Skeletal muscle tissue (tissue), 4 donors: ENCODE results near the gene MLANA. TPM values are rescaled to one million over a fixed set of nuclear protein-coding genes. Genes with fewer than 3 reads are reported as not detected.

Experiments
- H3K27ac ChIP-seq: one replicate; pipeline ENCODE4 v1.7.0; 2013; ENCODE audit warnings: mild to moderate bottlenecking, low read depth, low read length, inconsistent platforms
- H3K27me3 ChIP-seq, 3 donors: one replicate each; pipeline ENCODE4 v1.7.0; 2013; ENCODE audit warnings: low read length in 3 of 3; ENCODE audit not compliant: control insufficient read depth in 3 of 3, insufficient read depth in 3 of 3
- H3K36me3 ChIP-seq, 3 donors: one replicate each; pipeline ENCODE4 v1.7.0; 2013; ENCODE audit warnings: low read length in 3 of 3; ENCODE audit not compliant: control insufficient read depth in 3 of 3, insufficient read depth in 3 of 3
- H3K4me1 ChIP-seq, 3 donors: one replicate each; pipeline ENCODE4 v1.7.0; 2013; ENCODE audit warnings: low read length in 3 of 3, mild to moderate bottlenecking in 3 of 3; ENCODE audit not compliant: control insufficient read depth in 3 of 3, insufficient read depth in 3 of 3
- H3K4me3 ChIP-seq, 3 donors: one replicate each; pipeline ENCODE4 v1.7.0; 2013; ENCODE audit warnings: low read length in 3 of 3
- H3K9ac ChIP-seq, 3 donors: one replicate each; pipeline ENCODE4 v1.7.0; 2013; ENCODE audit warnings: low read length in 3 of 3, mild to moderate bottlenecking in 3 of 3, moderate library complexity in 2 of 3, low read depth in 1 of 3
- H3K9me3 ChIP-seq, 3 donors: one replicate each; pipeline ENCODE4 v1.7.0; 2013; ENCODE audit warnings: low read length in 3 of 3; ENCODE audit not compliant: control insufficient read depth in 3 of 3
- total RNA-seq: library from RNA; depleted of rRNA; stranded (reverse); fragments of >200 nt; gene quantifications from one replicate; pipeline ENCODE4 v1.2.3, GENCODE V29; 2014
- donor health status: Osteomylitis.

Gene MLANA
- total RNA-seq, 1 donor from 2014 or later, result not detected

- H3K36me3 ChIP-seq, result no peaks in the 10 kb centered on the region
- H3K27ac ChIP-seq, result no peak overlapping the region
- H3K9me3 ChIP-seq, result no peaks in the 10 kb centered on the region
Measured at GRCh38 chr9:5947912-5948311, 57.2 kb downstream of the MLANA start.

DNA sequence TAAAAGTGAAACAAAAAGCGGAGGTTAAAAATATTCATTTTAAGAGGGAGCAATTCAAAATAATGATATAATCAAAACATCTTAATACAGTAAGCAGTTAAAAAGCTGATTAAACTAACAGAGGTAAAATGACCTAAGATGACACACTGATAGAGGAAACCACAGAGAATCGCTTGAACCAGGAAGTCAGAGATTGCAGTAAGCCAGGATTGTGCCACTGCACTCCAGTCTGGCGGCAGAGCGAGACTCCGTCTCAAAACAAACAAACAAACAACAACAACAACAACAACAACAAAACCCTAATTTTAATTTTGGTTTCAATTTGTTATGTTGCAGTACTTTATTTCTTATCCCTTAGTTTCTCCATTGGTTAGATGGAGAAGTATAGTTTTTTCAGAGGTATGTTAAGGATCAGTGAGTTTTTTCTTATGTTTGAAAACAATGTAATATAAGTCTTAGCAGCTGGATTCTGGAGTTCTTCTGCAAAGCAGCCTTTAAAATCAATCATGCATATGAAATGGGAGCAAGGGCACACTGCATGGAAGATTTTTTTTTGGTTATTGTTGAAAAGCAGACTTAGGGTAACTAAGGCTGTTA is 58.5 kb downstream of the MLANA start:
- H3K4me1 ChIP-seq, result peaks cover 0 to 6% (median 0%) of the 10 kb centered on the region in 3 donors
- H3K36me3 ChIP-seq, result peaks cover 0 to under 1% (median 0%) of the 10 kb centered on the region in 3 donors
- H3K4me3 ChIP-seq, result peak overlapping the region in 2 of 3 donors; percentile 9 to 49
- no peaks in the 10 kb centered on the region for H3K27me3 ChIP-seq
- no peak overlapping the region for H3K27ac ChIP-seq
- H3K9me3 ChIP-seq, result no peaks in the 10 kb centered on the region
- H3K9ac ChIP-seq, result peak overlapping the region in 1 of 3 donors; percentile 42

More at GRCh38 chr9:5947912-5948311, 57.2 kb downstream of the MLANA start:
- Histone ChIP-seq H3K4me1 (peaks cover 0 to 6% (median 0%) of the 10 kb centered on the region in 3 donors), H3K9ac (no peak overlapping the region), H3K4me3 (no peak overlapping the region), H3K27me3 (no peaks in the 10 kb centered on the region)

DNA sequence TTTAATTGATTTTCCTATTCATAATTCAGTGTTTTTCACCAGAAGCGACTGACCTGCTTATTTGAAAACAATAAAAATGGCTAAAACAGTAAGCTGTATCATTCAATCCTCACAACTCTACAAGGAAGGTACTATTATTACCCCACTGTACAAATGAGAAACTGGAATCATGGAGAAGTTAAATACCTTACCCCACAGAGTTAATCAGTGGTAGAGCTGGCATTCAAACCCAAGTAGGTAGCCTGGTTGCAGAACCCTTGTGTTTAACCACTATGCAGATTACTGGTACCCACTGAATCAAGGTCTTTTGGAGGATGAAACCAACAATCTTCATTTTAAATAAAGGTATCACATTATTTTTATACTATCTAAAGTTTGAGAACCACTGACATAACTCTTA is 59.6 kb downstream of the MLANA start:
- Histone ChIP-seq H3K4me1 (peaks cover 0 to 6% (median 0%) of the 10 kb centered on the region in 3 donors), H3K9me3 (no peaks in the 10 kb centered on the region), H3K9ac (no peak overlapping the region), H3K36me3 (peaks cover 0 to 3% (median 0%) of the 10 kb centered on the region in 3 donors), H3K27ac (no peak overlapping the region), H3K4me3 (no peak overlapping the region), H3K27me3 (no peaks in the 10 kb centered on the region)

GRCh38 chr9:5951686-5952211 is 61.1 kb downstream of the MLANA start:
- peaks cover 0 to 6% (median 0%) of the 10 kb centered on the region in 3 donors for H3K4me1 ChIP-seq
- peaks cover 0 to 3% (median 0%) of the 10 kb centered on the region in 3 donors for H3K36me3 ChIP-seq
- no peak overlapping the region for H3K4me3 ChIP-seq
- no peak overlapping the region for H3K27ac ChIP-seq
- H3K9me3 ChIP-seq, result no peaks in the 10 kb centered on the region
- H3K9ac ChIP-seq, result no peak overlapping the region
- no peaks in the 10 kb centered on the region for H3K27me3 ChIP-seq

GRCh38 chr9:5953743-5954707 is 63.3 kb downstream of the MLANA start:
- no peak overlapping the region for H3K27ac ChIP-seq
- peaks cover 0 to 3% (median 0%) of the 10 kb centered on the region in 3 donors for H3K36me3 ChIP-seq
- H3K4me3 ChIP-seq, result no peak overlapping the region
- H3K9me3 ChIP-seq, result no peaks in the 10 kb centered on the region
- no peak overlapping the region for H3K9ac ChIP-seq
- peaks cover 0 to 5% (median 0%) of the 10 kb centered on the region in 3 donors for H3K4me1 ChIP-seq
- H3K27me3 ChIP-seq, result no peaks in the 10 kb centered on the region

DNA sequence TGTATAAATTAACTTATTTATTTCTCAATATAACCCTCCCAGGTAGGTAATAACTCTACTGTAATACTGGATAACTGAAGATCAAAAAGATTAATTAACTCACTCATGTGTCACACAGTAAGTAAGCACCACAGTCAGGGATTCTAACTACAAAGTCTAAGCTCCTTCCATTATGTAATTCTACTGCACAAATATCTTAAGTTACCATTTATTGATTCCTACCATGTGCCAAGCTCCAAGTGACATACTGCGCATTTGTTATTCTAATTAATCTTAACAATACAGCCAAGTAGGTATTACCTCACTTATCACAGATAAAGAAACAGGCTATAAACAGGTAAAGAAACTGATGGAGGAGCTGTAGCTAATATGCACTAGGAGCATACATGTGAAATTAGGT is 66.5 kb downstream of the MLANA start:
- Histone ChIP-seq H3K27ac (no peak overlapping the region), H3K9ac (no peak overlapping the region), H3K9me3 (no peaks in the 10 kb centered on the region), H3K4me1 (no peaks in the 10 kb centered on the region), H3K4me3 (no peak overlapping the region), H3K27me3 (no peaks in the 10 kb centered on the region), H3K36me3 (peaks cover 0 to 3% (median 0%) of the 10 kb centered on the region in 3 donors)

GRCh38 chr9:5958273-5958672 is 67.6 kb downstream of the MLANA start:
- H3K4me3 ChIP-seq, result no peak overlapping the region
- no peaks in the 10 kb centered on the region for H3K27me3 ChIP-seq
- H3K27ac ChIP-seq, result no peak overlapping the region
- peaks cover 0 to 3% (median 0%) of the 10 kb centered on the region in 3 donors for H3K36me3 ChIP-seq
- no peaks in the 10 kb centered on the region for H3K4me1 ChIP-seq
- peak overlapping the region in 1 of 3 donors; percentile 51 for H3K9ac ChIP-seq
- H3K9me3 ChIP-seq, result no peaks in the 10 kb centered on the region

Other genes starting within 250 kb of the MLANA start
- 11.0 TPM for gene ERMP1, start 57.8 kb upstream of the MLANA start, total RNA-seq
- 24.5 TPM for gene RANBP6, start 124.7 kb downstream of the MLANA start, total RNA-seq